GM13977 (cell line): ENCODE results near the gene LPP.

Source experiments
- DNase-seq: peaks from one replicate; pipeline ENCODE4 v3.0.0; 2012; ENCODE audit warnings: low spot score
- in situ Hi-C: fragments of 300-500 bp; cut with MboI; formaldehyde crosslinking; loops from one replicate; pipeline ENCODE4 v1.12.0; 2022; ENCODE audit warnings: low sequenced_read_pairs, low pct_unique_long_range_greater_than_20kb, mixed read lengths, inconsistent platforms; ENCODE audit not compliant: unreplicated experiment
- TF ChIP-seq, protein P1 (sequence below): IDR thresholded peaks from 2 replicates; pipeline ENCODE4 v1.5.1; 2012; ENCODE audit warnings: mild to moderate bottlenecking, control low read depth; ENCODE audit not compliant: insufficient read depth; ENCODE audit errors: extremely low read depth, missing control alignments

LPP gene

DNA sequence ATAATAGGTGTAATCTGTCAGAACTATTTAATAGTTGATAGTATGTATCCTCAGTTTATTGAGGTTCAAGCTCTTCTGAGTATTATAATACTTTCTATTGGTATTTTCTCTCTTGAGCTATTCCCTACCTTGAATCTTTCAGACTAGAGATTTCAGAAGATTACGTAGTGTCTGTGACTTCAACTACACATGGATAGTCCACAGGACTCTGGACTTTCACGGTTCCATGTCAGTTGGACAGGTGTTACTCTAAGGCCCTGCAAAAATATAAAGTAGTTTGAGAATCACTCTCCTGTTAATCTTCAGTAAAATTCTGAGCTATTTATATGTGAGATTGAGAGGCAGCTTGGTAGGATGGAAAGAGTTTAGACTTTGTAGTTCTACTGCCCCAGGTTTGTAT lies 664.3 kb downstream of the LPP start:
- in situ Hi-C loops: no loop called here
- DNase-seq: no peak
- TF ChIP-seq, protein P1, sequence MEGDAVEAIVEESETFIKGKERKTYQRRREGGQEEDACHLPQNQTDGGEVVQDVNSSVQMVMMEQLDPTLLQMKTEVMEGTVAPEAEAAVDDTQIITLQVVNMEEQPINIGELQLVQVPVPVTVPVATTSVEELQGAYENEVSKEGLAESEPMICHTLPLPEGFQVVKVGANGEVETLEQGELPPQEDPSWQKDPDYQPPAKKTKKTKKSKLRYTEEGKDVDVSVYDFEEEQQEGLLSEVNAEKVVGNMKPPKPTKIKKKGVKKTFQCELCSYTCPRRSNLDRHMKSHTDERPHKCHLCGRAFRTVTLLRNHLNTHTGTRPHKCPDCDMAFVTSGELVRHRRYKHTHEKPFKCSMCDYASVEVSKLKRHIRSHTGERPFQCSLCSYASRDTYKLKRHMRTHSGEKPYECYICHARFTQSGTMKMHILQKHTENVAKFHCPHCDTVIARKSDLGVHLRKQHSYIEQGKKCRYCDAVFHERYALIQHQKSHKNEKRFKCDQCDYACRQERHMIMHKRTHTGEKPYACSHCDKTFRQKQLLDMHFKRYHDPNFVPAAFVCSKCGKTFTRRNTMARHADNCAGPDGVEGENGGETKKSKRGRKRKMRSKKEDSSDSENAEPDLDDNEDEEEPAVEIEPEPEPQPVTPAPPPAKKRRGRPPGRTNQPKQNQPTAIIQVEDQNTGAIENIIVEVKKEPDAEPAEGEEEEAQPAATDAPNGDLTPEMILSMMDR: no peak

DNA sequence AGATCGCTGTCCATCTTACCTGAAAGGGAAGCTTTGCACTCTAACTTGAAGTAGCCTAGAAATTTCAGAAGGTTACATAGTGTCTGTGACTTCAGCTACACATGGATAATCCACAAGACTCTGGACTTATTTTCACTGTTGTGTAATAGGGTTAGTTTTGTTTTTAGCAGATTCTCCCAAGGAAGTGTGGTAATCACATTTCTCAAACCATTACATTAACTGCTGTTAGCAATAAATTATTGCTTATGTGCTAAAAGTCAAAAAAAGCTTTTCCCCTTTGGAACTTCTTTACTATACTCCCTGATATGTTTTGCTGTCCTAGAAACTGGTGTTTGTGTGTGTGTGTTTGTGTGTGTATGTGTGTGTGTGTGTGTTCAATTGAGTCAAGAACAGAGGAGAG lies 666.0 kb downstream of the LPP start:
- TF ChIP-seq, protein P1: no peak
- DNase-seq: no peak
- in situ Hi-C loops: no loop called here

DNA sequence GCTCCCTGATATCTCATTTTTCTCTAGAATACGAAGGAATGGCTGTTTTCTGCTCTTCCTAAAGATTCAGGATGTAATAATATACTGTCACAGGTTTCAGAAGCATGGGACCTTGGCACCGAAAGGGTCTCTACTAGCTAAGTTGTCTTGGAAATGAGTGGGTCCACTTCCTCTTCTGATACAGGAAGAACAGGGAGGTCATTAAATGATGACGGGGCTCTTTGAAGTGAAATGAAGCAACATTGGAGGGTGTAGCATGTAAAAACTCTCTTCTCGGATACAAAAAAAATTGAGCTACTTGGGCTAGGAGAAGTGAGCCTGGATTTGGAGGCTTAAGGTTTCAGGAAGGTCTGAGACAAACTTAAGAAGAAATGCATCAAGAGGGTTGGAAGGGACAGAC lies 668.0 kb downstream of the LPP start:
- in situ Hi-C loops: no loop called here
- TF ChIP-seq, protein P1: no peak
- no peak for DNase-seq

DNA sequence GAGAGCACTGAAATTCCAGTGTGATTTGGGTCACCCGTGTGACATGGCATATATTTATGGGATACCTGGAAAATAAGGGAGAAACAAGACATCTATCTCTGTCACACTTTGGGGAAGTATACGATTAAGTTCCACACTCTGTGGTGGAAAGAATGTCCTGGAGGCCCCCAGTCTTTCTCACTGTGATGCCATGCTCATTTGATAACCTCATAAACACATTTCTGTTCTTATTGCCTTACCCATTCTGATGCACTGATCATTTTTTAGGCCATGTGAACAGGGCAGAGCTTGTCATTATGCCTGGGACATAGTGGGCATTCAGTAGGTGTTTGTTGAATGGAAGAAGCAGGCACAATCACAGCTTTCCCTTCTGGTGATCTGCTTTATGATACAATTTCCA lies 668.5 kb downstream of the LPP start:
- in situ Hi-C loops: no loop called here
- no peak for DNase-seq
- TF ChIP-seq, protein P1: no peak

DNA sequence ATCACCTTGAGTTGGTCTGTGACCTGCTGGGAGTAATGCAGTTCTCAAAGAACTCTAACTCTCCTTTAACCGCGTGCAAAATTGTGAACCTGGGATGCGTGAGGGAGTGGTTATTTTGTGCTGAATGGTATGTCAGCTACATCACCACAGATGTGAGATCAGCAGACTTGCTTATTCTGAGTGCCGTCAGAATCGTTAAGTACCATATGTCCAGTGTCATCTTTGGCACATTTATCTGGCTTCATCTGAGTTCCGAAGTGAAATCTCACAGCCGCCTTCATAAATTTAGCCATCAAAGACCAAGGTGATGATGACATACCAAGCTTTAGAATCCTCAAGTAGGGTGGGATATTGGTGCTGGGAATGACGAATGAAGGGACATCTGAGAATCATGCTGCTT lies 670.6 kb downstream of the LPP start:
- TF ChIP-seq, protein P1: no peak
- no peak for DNase-seq
- in situ Hi-C loops: no loop called here

DNA sequence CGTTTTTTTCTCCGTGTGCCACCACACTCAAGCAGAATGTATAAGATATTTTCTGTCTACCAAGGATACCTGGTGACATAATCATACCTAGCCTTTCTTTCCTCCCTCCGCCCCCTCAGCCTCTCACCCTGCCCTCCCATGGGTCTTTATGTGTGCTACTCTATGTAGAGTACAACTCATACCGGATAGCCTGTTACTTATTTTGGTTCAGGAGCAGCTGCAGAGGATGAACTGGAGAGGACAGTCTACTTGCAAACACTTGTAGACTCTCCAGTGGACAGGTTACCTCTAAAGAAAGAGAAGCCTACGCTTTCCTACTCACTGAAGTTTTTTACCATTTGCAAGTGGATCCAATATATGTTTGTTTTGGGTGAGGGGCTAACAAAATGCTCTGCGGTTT lies 671.9 kb downstream of the LPP start:
- TF ChIP-seq, protein P1: no peak
- in situ Hi-C loops: no loop called here
- no peak for DNase-seq

DNA sequence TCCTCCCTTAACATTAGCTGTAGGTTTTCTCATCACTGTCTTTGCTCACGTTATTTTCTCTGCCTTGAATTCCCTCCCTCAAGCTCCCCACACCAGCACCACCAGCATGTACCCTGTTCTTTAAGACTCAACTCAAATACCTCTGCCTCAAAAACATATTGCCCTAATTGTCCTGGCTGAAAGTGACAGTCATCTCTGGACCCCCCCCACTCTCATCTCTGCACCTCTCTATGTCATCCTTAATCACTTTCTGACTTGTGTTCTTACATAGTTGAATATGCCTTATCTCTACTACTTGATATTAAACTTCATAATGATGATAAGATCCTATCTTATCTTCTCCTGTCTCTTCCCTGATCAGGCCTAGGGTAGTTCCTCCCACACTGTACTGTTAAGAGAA lies 672.6 kb downstream of the LPP start:
- DNase-seq: no peak
- in situ Hi-C loops: no loop called here
- TF ChIP-seq, protein P1: no peak
